GM21529 (cell line): Measurements from ENCODE around the gene C16orf46.
"Not testable (repeated sequence)": the region's sequence is repeated elsewhere in the genome, so short reads cannot be mapped to it uniquely, and the experiment has no call there.

Source experiments
- ATAC-seq: cut with Tn5 transposase; IDR thresholded peaks from one replicate; pipeline ENCODE4 v1.9.1; 2021; ENCODE audit not compliant: unreplicated experiment

The C16orf46 gene, protein sequence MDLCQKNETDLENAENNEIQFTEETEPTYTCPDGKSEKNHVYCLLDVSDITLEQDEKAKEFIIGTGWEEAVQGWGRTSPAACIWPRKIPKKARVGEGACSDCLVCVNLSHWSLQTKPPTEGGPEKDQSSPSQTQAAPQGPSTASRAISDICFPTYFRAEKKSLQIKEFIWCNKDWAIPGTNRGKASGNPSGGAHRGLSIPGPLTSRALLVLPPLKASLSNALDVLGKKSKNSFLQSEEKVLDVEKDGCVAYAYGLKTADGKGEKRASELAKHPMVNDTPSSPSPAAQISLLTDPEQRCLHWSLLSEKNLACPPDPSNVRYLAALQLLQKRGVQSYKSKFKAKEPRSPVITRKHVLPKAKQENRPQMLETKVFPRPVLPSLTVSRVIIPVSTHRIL

DNA sequence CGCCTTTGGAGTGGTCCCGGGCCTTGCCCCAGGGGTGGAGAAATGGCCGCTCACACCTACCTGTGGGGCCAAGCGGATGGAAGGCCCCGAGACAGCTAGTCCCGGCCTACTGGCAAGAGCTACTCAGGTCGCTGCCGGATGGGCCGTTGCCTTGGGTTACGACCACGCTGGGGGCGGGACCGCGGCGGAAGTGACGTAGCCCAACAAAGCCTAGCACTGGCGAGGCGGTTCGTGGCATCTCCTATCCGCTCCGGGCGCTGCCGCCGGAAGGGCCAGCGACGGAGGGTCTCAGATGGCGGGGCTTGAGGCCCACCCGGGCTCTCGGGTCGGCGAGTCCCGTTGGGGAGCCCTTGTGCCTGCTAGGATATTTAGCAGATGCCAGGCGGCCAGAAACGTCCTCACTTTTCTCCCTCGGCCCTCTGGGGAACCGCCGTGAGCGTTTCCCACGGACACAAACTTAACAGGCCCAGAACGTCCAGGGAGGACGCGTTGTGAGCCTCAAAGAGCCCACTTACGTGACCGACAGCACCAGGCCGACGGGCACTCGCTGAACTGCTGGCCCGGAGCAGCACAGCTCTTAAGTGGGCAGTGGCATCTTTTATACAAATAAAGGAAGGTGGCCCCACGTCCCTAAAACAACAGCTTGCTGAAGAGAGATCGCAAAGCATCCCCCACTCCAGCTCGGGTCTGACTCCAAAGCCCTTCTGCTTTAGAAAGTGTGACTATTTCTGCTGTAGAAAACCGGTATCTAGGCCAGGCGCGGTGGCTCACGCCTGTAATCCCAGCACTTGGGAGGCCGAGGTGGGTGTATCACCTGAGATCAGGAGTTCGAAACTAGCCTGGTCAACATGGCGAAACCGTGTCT is at the start of gene C16orf46:
TSS of gene C16orf46 (minus strand) at position 163 of the 865 bp plus-strand sequence. CDS start 13,283 bp downstream, outside the sequence.
- peak; percentile 94 for ATAC-seq

DNA sequence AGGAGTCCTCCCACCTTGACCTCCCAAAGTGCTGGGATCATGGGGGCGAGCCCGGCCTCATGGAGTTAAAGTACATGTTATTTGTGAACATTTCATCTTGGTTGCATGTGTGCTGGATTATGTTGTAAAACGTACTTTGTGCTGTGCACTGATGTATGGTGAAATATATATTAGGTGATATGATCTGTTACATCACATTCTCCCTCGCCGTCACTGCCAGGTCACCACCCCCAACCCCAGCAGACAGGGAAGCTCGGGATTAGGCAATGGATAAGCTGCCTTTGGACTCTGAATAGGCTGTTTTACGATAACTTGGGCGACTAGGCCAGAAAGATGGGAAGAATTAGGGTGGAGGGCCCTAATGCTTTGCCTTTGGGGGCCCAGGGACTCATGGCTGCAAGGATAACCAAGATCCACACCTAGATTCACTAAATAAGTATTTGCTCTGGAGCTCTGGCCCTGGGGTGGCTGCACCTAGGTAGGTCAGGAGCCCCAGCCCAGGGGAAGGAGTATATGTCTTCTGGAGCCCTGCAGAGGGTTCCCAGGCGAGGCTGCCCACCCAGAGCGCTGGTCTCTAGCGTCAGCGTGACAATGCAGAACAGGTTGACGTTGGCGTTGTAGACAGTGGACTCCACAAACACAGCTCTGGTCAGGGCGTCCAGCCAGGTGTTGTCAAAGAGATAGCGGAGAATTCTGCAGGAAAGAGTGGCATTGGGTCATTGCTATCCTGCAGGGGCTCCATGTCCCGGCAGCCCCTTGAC is 46.2 kb upstream of the C16orf46 start:
- ATAC-seq, result no peak

DNA sequence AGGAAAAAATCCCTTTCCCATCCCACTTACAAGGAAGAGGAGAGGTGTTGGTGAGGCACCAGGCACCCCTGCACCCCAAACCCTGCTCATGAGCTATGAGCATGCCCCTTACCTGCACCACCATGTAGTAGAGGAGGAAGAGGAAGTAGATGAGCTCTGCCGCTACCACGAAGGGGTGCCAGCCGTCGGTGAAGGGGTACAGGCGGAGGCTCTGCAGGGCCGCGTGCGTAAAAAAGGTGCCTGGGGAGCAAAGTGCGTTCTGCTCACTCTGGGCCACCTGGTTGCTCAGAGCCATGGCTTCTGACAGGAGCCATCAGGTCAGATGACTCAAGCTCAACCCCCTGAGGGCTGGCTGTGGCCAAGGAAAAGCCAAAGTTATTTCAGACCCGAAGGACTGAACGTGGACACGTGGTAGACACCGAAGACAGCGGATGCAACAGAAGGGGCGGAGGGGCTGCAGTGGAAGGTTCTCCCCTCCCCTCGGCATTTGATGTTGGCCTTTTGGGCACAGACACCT is 44.5 kb upstream of the C16orf46 start:
- no peak for ATAC-seq

DNA sequence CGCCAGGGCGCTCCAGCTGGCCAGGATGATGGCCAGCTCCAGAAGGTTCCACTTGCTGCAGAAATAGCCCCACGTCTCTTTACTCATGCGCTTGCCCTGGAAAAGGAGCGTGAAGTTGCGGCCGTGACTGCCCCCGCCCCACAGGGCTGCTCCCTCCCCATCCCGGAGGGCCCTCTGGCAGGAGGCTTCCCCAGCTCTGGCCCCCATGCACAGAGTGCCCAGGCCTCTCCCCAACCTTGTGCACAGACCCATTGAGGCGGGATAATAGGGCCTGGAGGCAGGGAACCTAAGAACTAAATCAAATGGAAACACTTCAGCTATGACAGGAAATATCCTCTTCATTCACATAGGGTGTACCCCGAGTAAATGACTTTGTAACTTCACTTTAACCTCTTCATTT is 40.4 kb upstream of the C16orf46 start:
- ATAC-seq, result no peak

DNA sequence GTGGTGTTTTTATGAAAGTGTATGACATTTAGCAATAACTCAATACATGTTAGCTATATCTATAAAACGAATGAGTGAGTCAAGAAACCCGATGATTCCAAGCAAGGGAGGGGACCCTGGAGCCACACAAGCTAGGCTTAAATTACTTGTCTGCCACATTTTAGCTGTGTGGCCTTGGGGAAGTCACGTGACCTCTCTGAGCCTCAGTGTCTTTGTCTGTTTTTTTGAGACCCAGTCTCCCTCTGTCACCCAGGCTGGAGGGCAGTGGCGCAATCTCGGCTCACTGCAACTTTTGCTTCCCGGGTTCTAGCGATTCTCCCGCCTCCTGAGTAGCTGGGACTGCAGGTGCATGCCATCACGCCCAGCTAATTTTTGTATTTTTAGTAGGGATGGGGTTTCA is 39.2 kb upstream of the C16orf46 start:
- ATAC-seq, result no peak

DNA sequence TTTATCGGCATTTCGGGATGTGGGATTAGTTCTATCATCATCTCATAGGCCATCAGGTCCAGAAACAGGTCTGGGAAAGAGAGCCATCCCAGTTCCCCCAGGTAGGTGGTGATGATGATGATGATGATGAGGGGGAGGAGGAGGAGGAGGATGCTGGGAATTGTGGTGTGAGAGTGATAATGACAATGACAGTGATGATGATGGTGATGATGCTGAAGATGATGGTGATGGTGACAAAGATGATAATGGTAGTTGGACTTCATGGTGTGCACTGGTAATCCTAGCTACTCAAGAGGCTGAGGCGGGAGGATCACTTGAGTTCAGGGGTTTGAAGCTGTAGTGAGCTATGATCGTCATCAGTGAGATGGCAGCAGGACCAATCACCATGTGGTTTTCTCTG is 35.4 kb upstream of the C16orf46 start:
- ATAC-seq, result no peak

DNA sequence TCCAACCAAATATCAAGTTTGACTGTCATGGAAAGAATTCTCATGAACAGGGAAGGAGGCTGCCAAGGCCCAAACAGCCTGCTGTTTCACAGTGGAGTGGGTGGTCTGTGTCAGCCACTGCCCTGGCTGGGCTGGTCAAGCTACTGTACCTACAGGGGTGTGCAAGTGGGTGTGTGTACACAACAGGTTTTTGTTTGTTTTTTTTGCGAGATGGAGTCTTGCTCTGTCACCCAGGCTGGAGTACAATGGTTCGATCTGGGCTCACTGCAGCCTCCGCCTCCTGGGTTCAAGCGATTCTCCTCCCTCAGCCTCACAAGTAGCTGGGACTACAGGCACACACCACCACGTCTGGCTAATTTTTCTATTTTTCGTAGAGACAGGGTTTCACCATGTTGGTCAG is 32.2 kb upstream of the C16orf46 start:
- ATAC-seq, result not testable (repeated sequence)

DNA sequence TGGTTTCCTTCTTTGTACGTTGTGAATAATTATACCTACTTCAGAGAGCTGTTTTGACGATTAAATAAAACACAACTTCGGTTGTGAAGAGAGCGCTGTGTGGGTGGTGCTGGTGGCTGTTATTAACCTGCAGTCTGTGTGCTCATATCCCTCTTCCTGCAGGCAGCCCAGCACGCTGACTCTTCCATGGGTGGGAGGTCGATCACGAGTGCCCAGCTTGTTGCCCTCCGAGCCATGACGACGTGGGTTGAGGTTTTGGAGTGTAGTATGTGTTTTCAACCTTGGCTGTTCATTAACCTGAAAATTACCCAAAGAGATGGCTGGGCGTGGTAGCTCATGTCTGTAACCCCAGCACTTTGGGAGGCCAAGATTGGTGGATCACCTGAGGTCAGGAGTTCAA is 30.5 kb upstream of the C16orf46 start:
- ATAC-seq, result no peak

DNA sequence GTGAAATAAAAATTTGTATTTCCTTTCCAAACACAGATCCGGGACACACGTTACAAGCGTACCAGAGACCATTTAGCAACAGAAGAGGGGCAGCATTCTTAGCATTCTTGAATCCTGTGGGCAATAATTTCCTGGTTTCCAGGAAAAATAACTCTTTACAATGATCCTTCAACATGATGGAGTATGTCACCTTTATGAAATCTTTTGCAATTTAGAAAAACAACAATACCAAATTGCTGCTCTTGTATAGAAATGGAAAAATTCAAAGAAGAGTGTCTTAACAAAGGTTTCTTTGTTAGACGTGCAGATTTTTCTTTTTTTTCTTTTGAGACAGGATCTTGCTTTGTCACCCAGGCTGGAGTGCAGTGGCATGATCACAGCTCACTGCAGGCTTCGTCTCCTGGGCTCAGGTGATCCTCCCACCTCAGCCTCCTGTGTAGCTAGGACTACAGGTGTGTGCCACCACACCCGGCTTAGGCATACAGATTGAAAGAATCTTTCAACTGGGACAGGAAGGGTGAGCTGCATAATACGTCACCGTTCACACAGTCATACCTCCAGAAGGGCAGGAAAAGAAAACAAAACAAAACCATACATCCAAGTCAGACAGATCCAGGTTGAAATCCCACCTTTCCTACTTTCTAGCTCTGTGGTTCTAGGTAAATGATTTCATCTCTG is 29.9 kb upstream of the C16orf46 start:
- ATAC-seq, result no peak

DNA sequence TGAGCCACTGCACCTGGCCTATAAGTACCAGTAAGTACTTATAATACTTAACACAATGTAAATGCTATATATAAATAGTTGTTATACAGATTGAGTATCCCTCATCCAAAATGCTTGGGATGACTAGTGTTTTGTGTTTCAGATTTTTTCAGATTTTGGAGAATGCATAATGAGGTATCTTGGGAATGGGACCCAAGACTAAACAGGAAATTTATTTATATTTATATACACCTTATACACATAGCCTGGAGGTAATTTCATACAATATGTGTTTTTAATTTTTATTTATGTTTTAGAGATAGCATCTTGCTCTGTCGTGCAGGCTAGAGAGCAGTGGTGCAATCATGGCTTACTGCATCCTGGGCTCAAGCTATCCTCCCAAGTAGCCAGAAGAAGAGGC is 28.9 kb upstream of the C16orf46 start:
- no peak for ATAC-seq

DNA sequence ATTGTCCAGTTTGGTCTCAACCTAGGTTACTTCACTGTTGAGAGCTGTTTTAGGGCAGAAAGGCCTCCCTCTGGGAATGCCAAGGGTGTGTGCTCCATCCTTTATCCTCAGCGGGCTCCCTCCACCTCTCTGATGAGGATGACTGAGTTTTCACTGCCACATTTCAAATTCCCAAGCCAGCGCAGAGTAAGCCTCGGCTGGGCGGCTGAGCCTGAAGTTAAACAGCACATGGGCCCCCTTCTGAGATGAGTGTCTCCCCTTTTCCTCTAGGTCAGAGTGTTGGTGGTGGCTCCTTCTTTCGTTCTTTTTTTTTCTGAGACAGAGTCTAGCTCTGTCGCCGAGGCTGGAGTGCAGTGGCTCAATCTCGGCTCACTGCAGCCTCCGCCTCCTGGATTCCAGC is 24.7 kb upstream of the C16orf46 start:
- ATAC-seq, result no peak

DNA sequence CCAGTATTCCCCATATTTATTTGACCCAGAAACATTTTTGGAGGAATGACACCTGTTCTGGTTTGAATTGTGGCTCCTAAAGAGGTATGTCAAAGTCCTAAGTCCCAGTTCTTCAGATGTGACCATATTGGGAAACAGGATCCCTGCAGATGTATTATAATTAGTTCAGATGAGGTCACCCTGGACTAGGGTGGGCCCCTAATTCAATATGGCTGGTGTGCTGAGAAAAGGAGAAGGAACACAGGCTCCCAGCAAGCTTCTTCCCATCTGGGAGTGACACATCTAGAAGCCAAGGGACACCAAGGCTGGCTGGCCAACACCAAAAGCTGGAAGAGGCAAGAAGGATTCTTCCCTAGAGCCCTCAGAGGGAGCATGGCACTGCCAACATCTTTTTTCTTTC is 22.9 kb upstream of the C16orf46 start:
- no peak for ATAC-seq

DNA sequence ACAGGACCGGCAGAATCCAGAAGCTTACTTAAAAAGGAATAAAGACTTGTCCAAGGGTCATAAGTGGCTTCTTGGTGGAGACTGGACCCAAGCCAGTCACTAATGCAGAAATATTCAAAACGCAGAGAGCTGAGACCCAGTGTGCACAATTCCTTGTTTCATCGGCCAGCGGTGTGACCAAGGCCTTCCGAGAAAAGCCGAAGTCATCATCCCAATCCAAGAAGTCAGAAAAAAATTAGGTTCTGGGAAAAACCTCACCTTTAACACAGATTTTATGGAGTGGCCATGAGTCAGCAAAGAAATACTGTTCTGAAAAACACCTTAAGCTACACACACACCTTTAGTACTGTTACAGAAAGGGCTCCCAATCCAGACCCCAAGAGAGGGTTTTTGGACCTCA is 20.2 kb upstream of the C16orf46 start:
- no peak for ATAC-seq

DNA sequence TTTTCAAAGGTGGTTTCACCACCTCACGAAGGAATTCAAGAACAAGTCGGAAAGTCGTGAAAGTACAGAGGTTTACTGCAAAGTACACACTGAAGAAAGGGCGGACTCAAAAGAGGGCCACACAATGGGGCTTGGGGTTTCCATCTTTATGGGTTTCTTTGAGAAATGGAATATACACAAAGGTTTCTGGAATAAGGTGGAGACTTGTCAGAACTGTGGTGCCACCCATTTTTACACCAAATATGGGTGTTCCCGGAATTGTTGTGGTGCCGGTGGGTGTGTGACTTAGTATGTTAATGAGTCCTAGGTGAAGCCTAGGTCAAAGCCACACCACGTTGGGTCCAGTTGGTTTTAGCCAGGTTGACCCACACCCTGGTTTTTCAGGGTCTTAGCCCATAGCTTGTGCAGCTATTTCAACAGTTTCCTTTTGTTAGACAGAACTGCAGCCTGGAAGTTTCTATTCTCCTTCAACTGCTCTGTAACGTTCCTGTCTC is 19.7 kb upstream of the C16orf46 start:
- no peak for ATAC-seq

DNA sequence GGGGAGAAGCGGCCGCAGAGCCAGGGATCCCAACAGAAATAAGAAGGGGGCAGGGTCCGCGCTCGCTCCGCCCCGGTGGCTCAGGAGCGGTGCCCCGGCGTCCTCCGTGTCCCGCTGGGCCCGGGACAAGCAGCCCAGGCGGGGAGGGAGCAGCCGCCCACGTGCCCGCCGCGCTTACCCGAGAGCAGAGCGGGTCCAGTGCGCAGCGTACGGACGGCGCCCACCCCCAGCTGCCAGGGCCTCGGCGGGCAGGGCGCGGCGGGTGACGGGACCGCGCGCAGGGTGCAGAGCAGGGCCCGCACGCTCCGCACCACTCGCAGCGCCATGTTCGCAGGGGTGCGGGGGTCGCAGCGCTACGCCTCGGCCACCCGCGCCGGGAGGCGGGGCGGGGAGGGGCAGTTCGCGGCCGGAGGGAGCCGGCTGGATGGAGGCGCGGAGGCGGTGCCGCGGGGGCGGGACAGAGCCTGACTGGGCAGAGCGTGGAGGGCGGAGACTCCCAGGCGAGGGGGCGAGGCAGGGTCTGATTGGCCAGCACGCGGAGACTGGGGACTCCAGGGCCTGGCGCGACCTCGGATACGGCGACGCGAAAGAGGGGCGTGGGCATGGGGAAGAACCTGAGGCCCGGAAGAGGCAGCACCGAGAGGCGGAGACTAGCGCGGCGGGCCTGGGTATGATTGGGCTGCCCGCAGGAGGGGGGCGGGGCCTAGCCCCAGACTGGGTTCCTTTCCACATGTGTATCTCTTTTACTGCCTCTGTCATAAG is 19.1 kb upstream of the C16orf46 start, which contains the start of gene GCSH:
TSS of gene GCSH (minus strand) at position 443 of the 762 bp plus-strand sequence. CDS start at position 326, 117 bp downstream.
- peak; percentile 97 for ATAC-seq

DNA sequence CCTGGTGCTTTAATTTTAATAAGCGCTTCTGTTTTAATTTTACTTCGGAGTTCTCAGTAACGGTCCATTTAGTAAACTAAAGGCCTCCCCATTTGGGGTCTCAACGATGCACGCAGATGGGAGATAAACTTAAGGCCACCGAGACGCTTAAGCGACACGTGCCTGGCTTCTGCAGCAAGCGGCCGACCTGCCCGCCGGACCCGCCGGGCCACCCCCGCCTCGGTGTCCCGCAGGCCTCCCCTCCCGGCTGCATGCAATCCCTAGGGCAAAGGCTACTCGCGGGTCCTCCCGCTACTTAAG is 18.6 kb upstream of the C16orf46 start:
- no peak for ATAC-seq

DNA sequence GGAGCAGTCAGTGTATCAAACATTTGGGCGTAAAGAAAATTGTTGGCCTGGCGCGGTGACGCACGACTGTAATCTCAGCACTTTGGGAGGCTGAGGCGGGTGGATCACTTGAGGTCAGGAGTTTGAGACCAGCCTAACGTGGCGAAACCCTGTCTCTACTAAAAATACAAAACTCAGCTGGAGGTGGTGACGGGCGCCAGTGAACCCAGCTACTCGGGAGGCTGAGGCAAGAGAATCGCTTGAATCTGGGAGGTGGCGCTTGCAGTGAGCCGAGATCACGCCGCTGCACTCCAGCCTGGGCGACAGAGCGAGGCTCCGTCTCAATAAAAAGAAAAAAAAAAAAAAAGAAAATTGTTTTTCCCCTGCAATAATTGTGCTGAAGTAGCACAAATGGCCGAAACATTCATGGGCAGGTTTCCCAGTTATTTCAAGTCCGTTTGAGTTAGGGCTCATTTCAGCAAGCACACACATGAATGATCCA is 17.8 kb upstream of the C16orf46 start:
- no peak for ATAC-seq

DNA sequence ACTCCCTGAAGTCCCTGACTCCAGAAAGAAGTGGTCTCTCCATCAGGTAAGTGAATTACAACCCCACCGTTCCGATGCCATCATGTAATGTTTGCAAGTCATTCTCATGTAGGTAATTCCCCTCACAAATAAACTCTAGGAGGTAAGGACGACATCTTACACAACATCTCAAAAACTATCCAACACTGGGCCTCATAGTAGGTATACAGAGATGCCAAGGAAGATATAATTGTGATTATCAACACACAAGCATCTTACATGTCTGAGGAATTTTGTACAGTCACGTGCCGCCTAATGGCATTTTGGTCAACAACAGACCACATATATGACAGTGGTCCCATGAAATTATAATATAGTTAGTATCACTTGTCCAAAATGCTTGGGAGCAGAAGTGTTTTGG is 11.8 kb upstream of the C16orf46 start:
- no peak for ATAC-seq

DNA sequence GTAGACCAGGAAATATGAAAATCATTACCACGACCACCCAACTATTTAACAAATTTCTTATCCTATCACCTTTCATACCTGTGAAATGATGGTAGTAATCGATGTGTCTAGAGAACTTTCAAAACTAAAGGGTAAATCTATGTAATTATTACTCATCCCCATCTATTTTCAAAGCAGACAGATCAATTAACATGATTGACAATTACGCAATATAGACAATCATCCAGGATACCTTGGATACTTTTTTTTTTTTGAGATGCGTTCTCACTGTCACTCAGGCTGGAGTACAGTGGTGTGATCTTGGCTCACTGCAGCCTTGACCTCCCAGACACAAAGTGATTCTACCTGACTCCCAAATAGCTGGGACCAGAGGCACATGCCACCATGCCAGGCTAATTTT is 4.0 kb upstream of the C16orf46 start:
- ATAC-seq, result no peak

DNA sequence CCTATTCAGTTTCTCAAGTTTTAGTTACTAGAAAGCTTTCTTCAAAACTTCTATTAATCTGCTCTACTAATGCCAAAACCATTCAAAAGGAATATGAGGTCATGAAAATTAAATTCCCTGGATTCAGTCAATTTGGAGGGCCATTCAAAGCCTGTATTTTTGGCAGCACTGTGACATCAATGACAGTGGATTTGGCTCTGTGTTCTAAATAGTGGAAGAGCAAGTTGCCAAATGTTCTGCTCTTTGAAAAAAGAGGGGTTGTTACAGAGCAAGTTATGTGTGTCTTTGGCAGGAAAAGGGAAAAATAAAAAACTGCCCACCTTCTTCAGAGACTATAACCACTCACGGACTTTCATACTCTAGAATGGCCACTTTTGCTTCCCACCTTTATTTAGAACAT is 3.2 kb upstream of the C16orf46 start:
- ATAC-seq, result no peak
